ENCODE results near the gene GAB2.

The GAB2 gene

DNA sequence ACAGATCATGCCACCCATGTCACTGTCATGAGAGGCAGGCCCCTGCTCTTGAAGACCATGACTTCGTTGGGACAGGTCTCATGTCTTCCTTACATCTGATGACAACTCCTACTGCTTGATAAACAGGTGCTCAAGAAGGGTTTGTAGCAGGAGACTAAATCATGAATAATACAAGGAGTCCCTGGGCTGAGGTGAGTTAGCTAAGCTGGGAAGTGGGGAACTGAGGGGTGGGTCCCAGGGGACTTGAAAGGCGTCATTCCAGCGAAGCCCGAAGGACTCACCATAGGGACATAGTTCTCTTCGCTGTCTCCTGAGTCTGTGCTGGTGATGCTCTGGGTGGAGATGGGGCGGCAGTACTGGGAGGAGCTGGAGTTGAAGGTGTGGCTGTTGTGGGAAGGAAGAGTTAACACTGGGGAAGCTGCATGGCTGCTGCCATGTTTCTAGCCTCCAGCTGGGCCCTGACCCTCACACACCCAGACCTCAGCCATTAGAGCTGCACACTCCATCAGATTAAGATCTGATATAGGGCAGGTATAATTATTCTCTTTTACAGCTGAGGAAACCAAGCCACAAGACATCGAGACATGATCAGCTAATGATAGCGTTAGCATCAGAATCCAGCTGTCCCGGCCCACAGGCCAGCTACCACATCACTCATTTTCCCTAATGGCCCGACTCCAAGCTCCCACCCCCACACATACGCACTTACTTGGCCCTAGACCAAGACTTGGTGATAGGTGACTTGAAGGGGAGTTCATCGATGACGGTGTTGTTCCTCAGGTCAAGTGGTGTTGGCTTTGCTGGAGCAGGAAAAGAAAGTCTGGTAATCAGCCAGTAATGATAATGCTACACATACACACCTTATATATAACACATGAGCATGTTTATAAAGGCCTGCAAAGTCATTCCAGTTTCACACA lies 196.0 kb downstream of the GAB2 start:
- H3K27ac ChIP-seq = no peak overlapping the region
- no peak for TF ChIP-seq ZFX (IDR thresholded peaks at IDR 0.05)
- TF ChIP-seq, protein P1, sequence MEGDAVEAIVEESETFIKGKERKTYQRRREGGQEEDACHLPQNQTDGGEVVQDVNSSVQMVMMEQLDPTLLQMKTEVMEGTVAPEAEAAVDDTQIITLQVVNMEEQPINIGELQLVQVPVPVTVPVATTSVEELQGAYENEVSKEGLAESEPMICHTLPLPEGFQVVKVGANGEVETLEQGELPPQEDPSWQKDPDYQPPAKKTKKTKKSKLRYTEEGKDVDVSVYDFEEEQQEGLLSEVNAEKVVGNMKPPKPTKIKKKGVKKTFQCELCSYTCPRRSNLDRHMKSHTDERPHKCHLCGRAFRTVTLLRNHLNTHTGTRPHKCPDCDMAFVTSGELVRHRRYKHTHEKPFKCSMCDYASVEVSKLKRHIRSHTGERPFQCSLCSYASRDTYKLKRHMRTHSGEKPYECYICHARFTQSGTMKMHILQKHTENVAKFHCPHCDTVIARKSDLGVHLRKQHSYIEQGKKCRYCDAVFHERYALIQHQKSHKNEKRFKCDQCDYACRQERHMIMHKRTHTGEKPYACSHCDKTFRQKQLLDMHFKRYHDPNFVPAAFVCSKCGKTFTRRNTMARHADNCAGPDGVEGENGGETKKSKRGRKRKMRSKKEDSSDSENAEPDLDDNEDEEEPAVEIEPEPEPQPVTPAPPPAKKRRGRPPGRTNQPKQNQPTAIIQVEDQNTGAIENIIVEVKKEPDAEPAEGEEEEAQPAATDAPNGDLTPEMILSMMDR (conservative IDR thresholded peaks at IDR 0.05) = no peak

DNA sequence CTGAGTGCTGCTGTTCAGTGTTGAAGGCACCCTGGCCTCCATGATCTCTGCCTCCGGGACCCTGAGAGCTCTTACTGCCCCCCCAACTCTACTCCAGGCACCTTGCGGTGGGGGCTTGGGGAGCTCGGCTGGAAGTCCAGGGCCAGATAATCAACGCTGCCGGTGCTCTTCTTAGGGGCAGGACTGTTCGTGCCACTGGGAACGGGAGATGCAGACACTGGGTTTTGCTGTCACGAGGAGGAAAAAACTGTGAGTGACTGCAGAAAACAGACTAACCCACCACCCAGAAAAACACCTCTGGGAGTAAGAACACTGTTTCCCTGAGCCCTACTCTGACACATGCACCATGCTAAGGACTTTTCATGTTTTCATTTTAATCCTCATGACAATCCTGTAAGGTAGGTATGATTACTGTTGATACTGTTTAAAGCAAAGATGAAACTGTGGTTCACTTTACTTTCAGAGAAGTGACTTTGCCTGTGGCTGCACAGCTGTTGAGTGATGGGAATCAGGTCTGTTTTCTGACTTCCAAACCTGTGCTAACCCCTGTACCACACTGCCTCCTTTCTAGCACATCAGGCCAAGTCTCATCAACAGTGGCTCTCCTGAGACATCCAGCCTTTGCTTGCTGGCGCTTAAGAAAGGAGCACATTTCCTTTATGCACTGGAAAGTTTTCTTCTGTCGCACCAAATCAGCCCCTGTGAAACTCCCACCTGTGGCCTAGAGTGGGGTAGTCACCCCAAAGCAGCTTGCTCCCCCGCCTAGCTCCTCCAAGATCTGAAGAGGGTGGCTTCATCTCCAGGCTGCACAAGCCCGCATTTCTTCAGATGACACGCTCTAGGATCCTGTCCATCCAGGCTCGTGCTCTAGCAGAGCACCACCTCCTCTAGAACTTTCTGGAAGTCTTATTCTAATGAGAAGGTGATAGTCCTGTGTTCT lies 197.1 kb downstream of the GAB2 start:
- H3K27ac ChIP-seq = no peak overlapping the region
- TF ChIP-seq ZFX (IDR thresholded peaks at IDR 0.05) = no peak
- TF ChIP-seq, protein P1 (conservative IDR thresholded peaks at IDR 0.05) = no peak

DNA sequence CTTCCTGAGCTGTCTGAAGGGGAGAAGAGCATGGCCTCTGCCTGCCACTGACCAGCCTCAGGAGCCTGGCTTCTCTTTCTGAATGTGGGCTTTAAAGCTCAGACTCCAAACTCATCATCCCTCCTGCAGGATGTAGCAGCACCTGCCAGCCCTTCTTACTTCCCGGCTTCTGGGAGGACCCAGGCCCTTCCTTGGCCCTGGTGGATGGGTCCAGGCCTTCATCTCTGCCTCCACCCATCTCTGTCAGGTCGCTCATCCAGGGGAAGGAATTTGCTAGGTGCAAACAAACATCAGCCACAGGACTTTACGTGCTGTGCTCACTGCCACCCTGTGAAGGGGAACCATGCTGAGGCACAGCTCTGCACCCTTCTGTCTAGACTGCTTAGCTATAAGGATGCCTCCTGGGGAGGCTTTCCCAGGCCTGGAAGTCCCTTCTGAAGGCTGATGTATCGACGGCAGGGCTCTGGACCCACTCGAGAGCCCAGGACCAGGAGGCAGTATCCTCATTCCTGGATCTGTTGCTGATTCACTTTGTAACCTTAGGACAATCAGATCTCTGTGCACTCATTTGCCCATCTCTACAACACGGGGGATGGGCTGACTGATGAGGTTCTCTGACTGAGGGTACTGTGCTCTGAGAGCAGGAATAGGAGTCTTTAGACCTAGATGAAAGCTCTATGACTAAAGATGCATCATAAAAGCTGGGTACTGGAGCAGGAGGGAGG lies 198.0 kb downstream of the GAB2 start:
- H3K27ac ChIP-seq = no peak overlapping the region
- TF ChIP-seq, protein P1 (conservative IDR thresholded peaks at IDR 0.05) = no peak
- TF ChIP-seq ZFX (IDR thresholded peaks at IDR 0.05) = no peak

DNA sequence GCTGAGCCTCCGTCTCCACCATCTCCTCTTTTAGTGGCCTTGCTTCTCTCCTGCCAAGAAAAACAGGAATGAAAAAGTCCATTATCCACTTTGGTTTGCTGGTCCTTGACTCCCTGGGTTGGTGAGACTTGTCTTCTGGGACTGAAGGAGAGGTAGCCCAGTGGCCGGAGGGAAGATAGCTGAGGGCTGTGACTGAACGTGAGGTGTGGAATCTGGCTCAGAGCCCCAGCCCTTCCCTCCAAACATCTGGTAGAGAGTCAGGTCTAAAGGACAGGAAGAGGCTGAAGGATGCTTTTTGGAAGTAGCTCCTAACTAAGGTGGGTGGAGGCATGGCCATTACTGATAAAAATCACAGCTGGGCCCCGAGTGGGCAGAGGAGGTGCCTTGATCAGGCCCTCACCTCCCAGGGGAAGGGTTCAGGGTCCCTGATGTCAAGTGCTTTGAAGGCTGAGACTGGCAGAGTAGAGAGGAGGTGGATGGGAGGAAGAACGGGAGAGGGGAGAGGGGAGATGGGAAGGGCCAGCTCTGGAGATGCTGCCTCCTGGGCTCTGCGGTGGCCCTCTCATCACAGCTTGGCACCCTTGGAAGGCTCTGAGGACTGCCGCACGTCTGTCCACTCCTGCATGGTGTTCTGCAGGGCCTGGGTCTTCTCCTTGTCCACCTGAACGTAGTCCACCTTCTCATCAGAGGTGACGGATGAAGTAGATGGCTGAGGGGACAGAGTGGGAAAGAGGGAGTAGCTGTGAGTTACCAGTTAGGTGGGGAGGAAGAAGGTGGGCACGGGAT lies 198.7 kb downstream of the GAB2 start:
- no peak for TF ChIP-seq ZFX (IDR thresholded peaks at IDR 0.05)
- H3K27ac ChIP-seq = no peak overlapping the region

DNA sequence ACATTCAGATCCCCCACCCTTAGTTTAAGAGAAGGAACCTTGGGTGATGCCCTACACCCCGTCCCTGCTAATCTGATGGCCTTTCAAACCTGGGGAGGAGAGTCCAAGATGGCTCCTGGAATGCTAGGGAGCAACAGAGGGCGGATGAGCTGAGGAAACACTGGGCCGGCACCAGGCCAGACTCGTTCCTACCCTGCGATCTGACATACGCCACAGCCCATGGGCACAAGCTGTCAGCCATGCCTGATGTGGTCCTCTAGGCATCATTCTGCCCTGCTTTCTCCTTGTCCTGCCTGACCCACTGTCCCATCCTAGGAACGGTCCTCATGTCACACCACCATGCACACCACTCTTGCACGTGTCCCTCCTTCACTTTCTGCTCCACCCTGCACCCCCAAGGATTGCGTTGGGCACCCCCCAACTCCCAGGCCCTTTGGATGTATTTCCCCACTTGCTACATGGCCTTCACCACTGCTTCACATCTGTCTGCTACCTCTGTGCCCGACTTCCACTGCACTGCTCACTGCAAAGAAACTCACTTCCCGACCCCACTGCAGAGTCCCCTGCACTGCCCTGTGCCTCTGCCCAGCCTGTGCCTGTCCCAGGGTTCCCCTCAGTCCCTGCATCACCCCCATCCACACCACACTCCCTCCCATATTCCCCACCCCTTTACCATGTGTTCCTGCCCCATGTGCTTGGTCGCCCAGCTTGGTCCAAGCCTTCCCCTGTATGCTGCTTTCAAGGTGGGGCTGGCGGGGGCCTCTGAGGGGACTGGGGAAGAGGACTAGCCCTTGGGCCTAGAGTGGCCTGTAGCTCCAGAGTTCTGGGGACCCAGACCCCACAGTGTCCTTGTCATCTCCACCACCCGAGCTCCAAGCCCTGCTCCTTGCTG lies 199.7 kb downstream of the GAB2 start:
- TF ChIP-seq, protein P1 (conservative IDR thresholded peaks at IDR 0.05) = no peak
- TF ChIP-seq ZFX (IDR thresholded peaks at IDR 0.05) = no peak
- H3K27ac ChIP-seq = no peak overlapping the region

DNA sequence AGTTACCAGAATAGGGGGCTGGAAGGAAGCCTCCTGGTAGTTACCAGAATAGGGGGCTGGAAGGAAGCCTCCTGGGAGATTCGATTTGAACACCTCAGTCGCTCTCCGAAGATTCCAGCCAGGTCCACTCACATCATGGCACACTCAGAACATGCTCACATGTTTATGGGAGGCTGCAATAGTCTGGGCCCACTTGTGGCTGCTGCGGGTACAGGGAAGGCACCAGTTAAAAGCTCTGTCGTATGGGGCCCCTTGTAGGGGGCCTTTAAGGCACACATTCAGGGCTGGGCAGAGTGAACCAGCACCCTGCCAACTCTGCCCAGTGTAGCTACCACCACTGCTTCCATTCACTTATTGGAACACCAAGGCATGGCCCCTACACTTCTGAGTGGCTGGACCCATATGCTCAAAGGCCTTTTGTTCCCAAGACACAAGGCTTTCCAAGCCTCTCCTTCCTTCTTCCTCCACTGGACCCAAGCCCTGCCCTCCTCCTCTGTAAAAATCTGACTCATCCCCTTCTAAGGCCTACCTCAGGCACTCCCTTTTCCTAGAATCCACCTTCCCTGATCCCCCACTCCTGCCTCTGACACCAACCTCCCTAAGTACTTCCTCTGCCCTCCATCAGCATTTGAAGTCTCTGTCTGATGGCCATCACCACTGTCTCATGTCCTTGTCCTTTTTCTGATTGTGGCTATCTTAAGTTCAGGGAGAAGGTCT lies 200.9 kb downstream of the GAB2 start:
- TF ChIP-seq, protein P1 (conservative IDR thresholded peaks at IDR 0.05) = no peak
- no peak for TF ChIP-seq ZFX (IDR thresholded peaks at IDR 0.05)
- no peak overlapping the region for H3K27ac ChIP-seq
